Spleen (tissue), 11 donors: ENCODE data around the gene TPD52L2. TPM values are rescaled to one million over a fixed set of nuclear protein-coding genes. Genes with fewer than 3 reads are reported as not detected.

ENCODE experiments used
- DNase-seq: peaks from one replicate; pipeline ENCODE4 v3.0.0-alpha.2; 2020
- H3K27ac ChIP-seq, 8 donors: fragments of 200-600 bp; sonication (generic) in 7 of 8; 1 replicate in 4 of 8; 2 replicates in 4 of 8; pipeline versions ENCODE4 v1.5.0 to v1.8.0; 2016 to 2021; ENCODE audit warnings: inconsistent platforms in 4 of 8, mild to moderate bottlenecking in 4 of 8, moderate library complexity in 1 of 8
- H3K27me3 ChIP-seq, 7 donors: fragments of 200-600 bp; sonication (generic) in 6 of 7; replicated peaks in 1 of 7; 1 replicate in 4 of 7; 2 replicates in 3 of 7; pipeline versions ENCODE4 v1.5.0 to v1.8.0; 2016 to 2021; ENCODE audit warnings: inconsistent platforms in 3 of 7, mild to moderate bottlenecking in 1 of 7
- H3K36me3 ChIP-seq, 6 donors: fragments of 200-600 bp; sonication (generic) in 5 of 6; 1 replicate in 4 of 6; 2 replicates in 2 of 6; pipeline versions ENCODE4 v1.5.0 to v1.8.0; 2016 to 2021; ENCODE audit warnings: inconsistent platforms in 2 of 6
- H3K4me1 ChIP-seq, 6 donors: fragments of 200-600 bp; sonication (generic) in 5 of 6; 1 replicate in 3 of 6; 2 replicates in 3 of 6; pipeline versions ENCODE4 v1.5.0 to v1.8.0; 2016 to 2021; ENCODE audit warnings: inconsistent platforms in 3 of 6
- H3K4me3 ChIP-seq, 8 donors: fragments of 200-600 bp; sonication (generic) in 7 of 8; 1 replicate in 4 of 8; 2 replicates in 4 of 8; pipeline versions ENCODE4 v1.5.0 to v1.8.0; 2016 to 2021; ENCODE audit warnings: inconsistent platforms in 4 of 8, mild to moderate bottlenecking in 4 of 8, moderate library complexity in 2 of 8
- H3K9me3 ChIP-seq, 8 donors: fragments of 200-600 bp; sonication (generic) in 7 of 8; 1 replicate in 4 of 8; 2 replicates in 4 of 8; pipeline versions ENCODE4 v1.5.0 to v1.8.0; 2016 to 2021; ENCODE audit warnings: inconsistent platforms in 4 of 8
- POLR2A ChIP-seq, 3 donors: fragments of 450-650 bp; IDR thresholded peaks; one replicate each; pipeline ENCODE4 v1.5.1; 2017; ENCODE audit warnings: antibody characterized with exemption in 3 of 3, mild to moderate bottlenecking in 1 of 3
- POLR2AphosphoS5 ChIP-seq, 3 donors: sonication (generic); formaldehyde crosslinking; IDR thresholded peaks; one replicate each; pipeline ENCODE4 v1.5.1; 2017; ENCODE audit warnings: antibody characterized with exemption in 3 of 3
- WGBS, 5 donors: extraction: QIAGEN DNeasy Blood & Tissue Kit in 3 of 5; methylation state at CpG; one replicate each; pipeline versions ENCODE4 v1.1.5 to v1.1.7; 2013 to 2018; 5-methylcytosine and 5-hydroxymethylcytosine counted together
- intact Hi-C: fragments of 100-400 bp; cut with DNase I; formaldehyde crosslinking; loops from one replicate; pipeline ENCODE4 v1.15.0; 2023; ENCODE audit warnings: low total_unique reads
- polyA plus RNA-seq, 3 donors: library from polyadenylated mRNA; stranded (reverse); fragments of 200-250 nt; gene quantifications; one replicate each; pipeline ENCODE4 v1.2.1, GENCODE V29; 2013
- total RNA-seq, 7 donors: library from RNA; depleted of rRNA in 3 of 7; stranded (reverse); fragments of >200 nt in 3 of 7; fragmentation: NEBNext Ultra II Directional in 4 of 7; extraction: Animal tissue kit (Norgen Biotek cat#: 25700) in 4 of 7; gene quantifications; one replicate each; pipeline versions ENCODE4 v1.1.0 to v1.2.1, GENCODE V29; 2016 to 2021
- TF ChIP-seq, protein P1 (sequence below), 11 experiments: fragments of 200-600 bp in 7 of 11; fragments of 450-650 bp in 4 of 11; sonication (generic) in 4 of 11; IDR thresholded peaks in 8 of 11; conservative IDR thresholded peaks in 3 of 11; 1 replicate in 7 of 11; 2 replicates in 4 of 11; pipeline versions ENCODE4 v1.4.0 to v1.8.0; 2016 to 2021; ENCODE audit warnings: antibody characterized with exemption in 11 of 11, inconsistent platforms in 4 of 11, mild to moderate bottlenecking in 1 of 11
- donor health status: healthy with polysubstance abuse.
- donor health status: DM: no; HTN: no; CAD: no; lungs with moderate emphysema.
- donor health status: DM: no; HTN: no; CAD: no.
- donor health status: Bipolar disorder and iron deficiency.
- donor health status: healthy.
- donor health status: DM: no; HTN: no; CAD: no.
- donor health status: DM: yes; HTN: yes; CAD: no.

TPD52L2 gene
- total and polyA plus RNA-seq, 10 donors: 60.2 to 102 (median 87.4) TPM

DNA sequence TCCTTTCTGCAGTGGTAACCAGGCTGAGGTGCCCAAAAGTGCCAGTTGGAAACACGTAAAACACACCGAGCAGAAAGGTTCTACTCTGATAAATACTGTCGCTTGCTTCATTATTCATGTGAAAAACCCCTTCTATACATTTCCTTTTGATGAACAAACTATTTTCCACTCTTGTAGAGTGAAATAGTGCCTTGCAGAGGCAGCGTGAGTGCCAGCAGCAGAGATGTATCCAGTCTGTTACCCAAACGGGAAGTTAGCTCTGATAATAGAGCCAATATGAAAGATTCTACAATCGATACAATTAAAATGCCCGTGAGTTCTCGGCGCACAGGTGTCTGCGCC, 35.5 kb upstream of the TPD52L2 start:
- DNase-seq: no peak
- intact Hi-C loops: no loop called here

DNA sequence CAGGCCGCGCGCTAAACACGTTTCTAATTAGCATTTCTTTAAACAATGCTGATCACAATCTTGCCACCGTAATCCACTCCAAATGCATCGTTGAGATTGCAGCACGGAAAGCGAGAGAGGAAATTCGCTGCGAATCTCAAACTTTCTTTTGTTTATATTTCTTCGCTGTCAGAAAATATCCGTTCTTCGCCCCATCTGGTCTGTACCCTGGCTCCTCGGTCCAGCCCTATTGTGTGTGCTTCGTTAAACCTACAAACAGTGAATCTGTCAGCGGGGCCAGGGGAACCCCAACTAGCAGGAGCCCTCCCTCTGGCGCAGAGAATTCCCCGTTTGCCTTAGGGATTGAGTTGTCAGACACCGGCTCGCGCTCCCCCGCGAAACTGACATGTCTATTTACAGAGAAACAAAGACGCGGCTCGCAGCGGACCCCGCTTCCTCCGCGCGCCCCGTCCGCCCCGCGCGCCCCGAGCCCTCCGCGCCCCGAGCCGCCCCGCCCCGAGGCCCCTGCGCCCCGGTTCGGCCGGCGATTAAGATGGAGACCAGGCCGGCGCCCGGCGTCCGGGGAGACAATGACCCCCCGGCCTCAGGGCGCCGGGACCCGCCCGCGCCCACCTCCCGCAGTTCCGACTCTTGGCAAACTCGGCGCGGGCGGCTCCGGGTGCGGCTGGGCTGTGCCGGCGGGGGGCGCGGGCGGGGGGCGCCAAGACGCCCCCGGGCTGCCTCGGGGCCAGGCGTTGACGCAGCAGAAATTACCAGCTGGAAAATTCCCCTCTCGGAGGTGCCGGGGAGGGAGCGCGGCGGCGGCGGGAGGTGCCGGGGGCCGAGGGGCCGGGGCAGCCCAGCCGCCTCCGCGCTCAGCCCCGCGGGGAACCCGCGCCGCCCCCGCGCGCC, 34.9 kb upstream of the TPD52L2 start:
- H3K27me3 ChIP-seq: peaks cover 0 to 84% (median 30%) of the 10 kb centered on the region in 7 donors
- H3K36me3 ChIP-seq: no peaks in the 10 kb centered on the region
- peak overlapping the region; percentile 47 to 83 (median 58) for H3K4me3 ChIP-seq
- peak overlapping the region; percentile 61 to 92 (median 87) for H3K27ac ChIP-seq
- 0 to 1% (median 1%) methylated on average over 29 to 99 of the region's 99 CpGs for WGBS, 5 donors
- intact Hi-C loops: no loop called here
- H3K9me3 ChIP-seq: no peaks in the 10 kb centered on the region
- TF ChIP-seq, protein P1, sequence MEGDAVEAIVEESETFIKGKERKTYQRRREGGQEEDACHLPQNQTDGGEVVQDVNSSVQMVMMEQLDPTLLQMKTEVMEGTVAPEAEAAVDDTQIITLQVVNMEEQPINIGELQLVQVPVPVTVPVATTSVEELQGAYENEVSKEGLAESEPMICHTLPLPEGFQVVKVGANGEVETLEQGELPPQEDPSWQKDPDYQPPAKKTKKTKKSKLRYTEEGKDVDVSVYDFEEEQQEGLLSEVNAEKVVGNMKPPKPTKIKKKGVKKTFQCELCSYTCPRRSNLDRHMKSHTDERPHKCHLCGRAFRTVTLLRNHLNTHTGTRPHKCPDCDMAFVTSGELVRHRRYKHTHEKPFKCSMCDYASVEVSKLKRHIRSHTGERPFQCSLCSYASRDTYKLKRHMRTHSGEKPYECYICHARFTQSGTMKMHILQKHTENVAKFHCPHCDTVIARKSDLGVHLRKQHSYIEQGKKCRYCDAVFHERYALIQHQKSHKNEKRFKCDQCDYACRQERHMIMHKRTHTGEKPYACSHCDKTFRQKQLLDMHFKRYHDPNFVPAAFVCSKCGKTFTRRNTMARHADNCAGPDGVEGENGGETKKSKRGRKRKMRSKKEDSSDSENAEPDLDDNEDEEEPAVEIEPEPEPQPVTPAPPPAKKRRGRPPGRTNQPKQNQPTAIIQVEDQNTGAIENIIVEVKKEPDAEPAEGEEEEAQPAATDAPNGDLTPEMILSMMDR (IDR thresholded peaks at IDR 0.05 in 8 of 11, conservative IDR thresholded peaks at IDR 0.05 in 3 of 11): no peak
- peak in 1 of 3 donors; percentile 16 for TF ChIP-seq POLR2AphosphoS5 (IDR thresholded peaks at IDR 0.05)
- no peak for DNase-seq
- peaks cover 9 to 89% (median 66%) of the 10 kb centered on the region in 6 donors for H3K4me1 ChIP-seq

More for the DNA sequence above, 35.5 kb upstream of the TPD52L2 start:
- peak overlapping the region; percentile 47 to 83 (median 58) for H3K4me3 ChIP-seq
- H3K27me3 ChIP-seq: peaks cover 0 to 86% (median 30%) of the 10 kb centered on the region in 7 donors
- peaks cover 8 to 83% (median 62%) of the 10 kb centered on the region in 6 donors for H3K4me1 ChIP-seq
- WGBS, 5 donors: 3 to 5% (median 4%) methylated on average over 10 of the region's 10 CpGs
- H3K36me3 ChIP-seq: no peaks in the 10 kb centered on the region
- peak overlapping the region; percentile 61 to 92 (median 87) for H3K27ac ChIP-seq
- TF ChIP-seq POLR2A (IDR thresholded peaks at IDR 0.05): no peak
- no peak for TF ChIP-seq POLR2AphosphoS5 (IDR thresholded peaks at IDR 0.05)
- TF ChIP-seq, protein P1 (IDR thresholded peaks at IDR 0.05 in 8 of 11, conservative IDR thresholded peaks at IDR 0.05 in 3 of 11): no peak
- no peaks in the 10 kb centered on the region for H3K9me3 ChIP-seq

DNA sequence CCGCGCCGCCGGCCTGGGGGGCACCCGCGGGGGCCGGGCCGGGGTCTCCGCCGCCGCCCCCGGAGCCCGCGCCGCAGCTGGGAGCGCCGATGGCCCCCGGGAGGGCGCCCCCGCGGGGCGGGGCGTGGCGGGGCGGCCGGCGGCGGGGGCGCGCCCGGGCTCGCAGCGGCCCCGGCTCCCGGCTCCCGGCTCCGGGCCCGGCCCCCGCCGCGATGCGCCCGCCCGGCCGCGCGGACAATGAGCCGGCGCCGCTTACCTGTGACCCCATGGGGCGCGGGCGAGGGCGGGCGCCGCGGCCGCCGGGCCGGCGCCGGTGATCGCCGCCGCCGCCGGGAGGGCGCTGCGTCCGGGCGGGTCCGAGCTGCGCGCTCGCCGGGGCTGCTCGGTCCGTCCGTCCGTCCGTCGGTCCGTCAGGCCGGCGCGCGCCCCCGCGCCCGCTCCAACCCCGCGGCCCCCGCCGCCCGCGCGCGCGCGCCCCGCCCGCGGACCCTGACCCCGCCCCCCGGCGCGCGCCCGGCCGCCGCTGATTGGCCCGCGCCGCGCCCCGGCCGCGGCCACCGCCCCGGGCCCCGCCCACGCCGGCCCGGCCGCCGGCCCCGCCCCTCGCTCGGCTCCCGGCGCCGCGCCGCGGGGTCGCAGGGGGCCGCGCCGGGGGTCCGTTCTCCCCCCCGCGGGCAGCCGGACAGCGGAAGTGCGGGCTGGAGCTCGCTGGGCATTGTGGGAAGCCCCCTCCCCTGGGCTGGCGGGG, 34.1 kb upstream of the TPD52L2 start, which contains the start of gene ZBTB46:
TSS of gene ZBTB46 (minus strand) at position 424 of the 748 bp plus-strand sequence. CDS start 40,507 bp downstream, outside the sequence.
- H3K27ac ChIP-seq: peak within 1 kb of the TSS; percentile 66 to 93 (median 88)
- H3K36me3 ChIP-seq: no peaks in the 10 kb centered on the region
- H3K27me3 ChIP-seq: peaks cover 0 to 76% (median 30%) of the 10 kb centered on the region in 7 donors
- peak; percentile 85 for DNase-seq
- peaks cover 9 to 85% (median 61%) of the 10 kb centered on the region in 6 donors for H3K4me1 ChIP-seq
- peak within 1 kb of the TSS; percentile 47 to 83 (median 60) for H3K4me3 ChIP-seq
- no peaks in the 10 kb centered on the region for H3K9me3 ChIP-seq
- intact Hi-C loops: no loop called here
- TF ChIP-seq POLR2A (IDR thresholded peaks at IDR 0.05): no peak
- TF ChIP-seq, protein P1 (IDR thresholded peaks at IDR 0.05 in 8 of 11, conservative IDR thresholded peaks at IDR 0.05 in 3 of 11): no peak
- TF ChIP-seq POLR2AphosphoS5 (IDR thresholded peaks at IDR 0.05): peak in 2 of 3 donors; percentile 13 to 28
- 0 to 6% (median 1%) methylated on average over 5 to 147 of the region's 147 CpGs; no CpG with 5 or more reads in 1 of the 5 donors for WGBS, 5 donors
